Activated T-helper 1 cell treated with Interleukin-2 at 50 U/mL for 16 hours (primary cell): Measurements from ENCODE around the gene CADPS.

Experiments
- DNase-seq: peaks from one replicate; pipeline ENCODE4 v3.0.0-alpha.2; 2020; ENCODE audit warnings: low read depth

Gene CADPS

DNA sequence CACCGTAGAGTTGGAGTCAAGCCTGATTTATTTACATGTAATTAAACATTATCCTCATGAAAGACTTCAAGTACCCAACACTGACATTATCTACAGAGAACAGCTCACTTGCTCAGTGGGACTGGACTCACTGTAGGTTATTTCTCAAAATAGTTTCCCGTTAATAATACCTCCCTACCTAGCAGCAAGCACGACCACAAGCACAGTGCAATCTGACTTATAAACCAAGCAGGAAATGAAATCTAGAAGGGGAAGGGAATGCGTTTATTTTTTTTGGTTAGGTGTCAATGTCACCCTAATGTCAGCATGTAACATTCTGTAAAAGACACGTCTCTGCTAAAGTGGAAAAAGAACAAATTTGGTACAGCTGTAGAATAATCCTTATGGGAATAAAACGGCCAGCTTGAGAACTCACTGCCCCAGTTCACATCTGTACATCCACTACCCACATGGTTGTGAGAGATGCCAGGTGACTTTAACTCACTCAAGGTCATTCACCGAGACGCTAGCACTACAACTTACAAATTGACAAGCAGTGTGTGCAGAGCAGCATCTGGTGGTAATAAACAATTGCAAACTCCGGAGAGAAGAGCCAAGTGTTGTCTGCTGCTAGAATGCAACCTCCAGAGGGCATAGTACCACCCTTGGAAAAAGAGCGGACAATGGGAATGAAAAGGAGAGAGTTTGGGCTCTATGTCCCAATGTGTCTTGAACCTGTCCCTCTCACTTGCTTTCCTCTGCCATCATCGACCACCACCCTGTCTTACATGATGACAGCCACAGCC, 242.5 kb downstream of the CADPS start:
- DNase-seq, result no peak

DNA sequence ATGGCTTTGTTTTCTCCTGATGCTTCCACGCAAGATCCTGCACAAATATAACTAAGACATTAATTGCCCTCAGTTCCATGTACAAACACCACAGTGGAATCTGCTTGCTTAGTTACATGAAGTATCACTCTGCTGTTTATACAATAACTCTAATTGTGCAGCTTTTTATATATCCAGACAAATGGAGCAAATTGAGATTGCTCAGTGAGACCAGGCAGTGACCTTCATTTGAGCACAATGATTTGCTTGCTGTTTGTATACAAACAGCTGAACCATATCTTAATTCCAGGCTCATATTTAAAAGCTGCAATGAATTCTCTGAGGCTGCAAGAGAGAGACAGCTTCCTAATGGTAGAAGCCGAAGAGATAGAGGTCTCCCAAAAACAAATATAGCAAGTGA, 243.7 kb downstream of the CADPS start:
- DNase-seq, result no peak

DNA sequence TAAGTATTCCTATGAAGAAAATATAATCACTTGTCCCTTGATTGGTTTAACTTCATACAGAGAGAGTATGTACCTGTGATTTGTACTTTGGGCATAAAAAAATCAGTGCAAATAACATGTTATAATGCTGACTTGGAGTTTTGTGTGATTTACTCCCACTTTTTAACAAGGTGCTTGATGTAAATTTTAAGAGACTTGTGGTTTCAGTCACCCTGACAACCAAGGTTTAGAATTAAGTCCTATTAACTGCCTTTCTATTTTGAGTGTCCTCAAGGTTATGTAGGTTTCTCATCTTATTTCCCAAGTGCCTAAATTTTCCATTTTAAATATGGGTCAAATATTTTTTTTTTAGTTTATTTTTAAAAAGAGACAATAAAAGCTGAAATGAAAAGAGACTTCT, 244.6 kb downstream of the CADPS start:
- no peak for DNase-seq

DNA sequence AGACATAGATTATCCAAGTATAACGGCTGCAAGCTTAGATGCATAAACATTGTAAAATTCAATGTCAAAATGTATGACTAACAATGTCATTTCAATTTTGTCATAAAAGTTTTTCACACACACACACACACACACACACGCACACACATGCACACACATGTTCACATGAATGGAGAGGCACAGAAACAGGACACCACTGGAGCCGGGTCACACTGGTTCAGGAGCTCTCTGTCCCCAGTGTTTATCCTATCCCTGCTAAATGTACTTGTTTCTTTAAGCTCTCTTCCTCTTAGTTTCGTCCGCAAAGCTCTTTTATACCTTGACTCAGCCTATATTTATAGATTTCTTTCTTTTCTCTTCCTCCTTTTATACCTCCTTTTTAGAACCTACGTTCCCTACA, 249.9 kb downstream of the CADPS start:
- DNase-seq, result no peak

DNA sequence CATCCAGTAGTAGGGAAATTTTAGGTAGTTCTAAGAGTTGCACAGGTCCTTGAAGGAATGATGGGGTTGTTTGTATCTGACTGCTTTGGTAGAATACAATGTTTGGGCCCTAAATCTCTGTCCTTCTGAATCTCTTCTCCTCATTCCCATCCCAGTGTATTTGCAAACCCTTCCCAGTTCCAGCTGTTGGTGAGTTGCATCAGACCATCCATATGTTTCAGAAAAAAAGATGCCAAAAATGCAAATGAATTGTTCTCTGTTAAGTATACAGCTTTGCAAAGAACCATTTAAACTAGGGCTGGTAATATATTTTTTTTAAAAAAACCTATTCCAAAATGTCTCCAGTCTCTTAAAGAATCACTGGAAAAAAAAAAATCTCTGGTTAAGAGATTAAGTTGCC, 251.0 kb downstream of the CADPS start:
- DNase-seq, result no peak

DNA sequence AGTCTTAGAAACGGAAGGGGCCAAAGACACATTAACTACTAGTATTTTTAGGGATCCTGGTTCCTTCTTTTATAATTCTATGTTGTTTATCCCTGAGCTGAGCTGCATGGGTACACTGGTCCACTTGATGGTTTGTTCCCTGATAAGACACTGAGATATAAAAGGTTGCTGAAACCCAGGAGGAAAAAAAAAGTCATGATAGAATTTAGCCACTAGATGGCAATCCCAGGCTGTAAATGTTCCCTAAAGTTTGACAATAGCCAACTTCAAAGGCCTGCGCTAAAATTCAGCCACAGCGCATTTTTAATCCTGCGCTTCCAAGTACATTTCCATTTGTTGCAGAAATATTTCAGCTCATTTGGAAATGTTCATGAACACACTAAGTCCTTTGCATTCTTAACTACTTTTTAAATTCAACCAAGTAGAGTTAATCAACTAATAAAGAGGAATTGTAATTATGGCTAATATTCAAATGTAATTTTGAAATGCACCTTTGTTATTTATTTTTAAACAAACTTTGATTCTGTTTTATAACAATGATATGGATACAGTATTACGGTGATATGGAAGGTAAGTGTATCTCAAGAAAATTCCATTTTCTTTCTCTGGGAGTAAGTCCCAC, 252.6 kb downstream of the CADPS start:
- DNase-seq, result no peak

DNA sequence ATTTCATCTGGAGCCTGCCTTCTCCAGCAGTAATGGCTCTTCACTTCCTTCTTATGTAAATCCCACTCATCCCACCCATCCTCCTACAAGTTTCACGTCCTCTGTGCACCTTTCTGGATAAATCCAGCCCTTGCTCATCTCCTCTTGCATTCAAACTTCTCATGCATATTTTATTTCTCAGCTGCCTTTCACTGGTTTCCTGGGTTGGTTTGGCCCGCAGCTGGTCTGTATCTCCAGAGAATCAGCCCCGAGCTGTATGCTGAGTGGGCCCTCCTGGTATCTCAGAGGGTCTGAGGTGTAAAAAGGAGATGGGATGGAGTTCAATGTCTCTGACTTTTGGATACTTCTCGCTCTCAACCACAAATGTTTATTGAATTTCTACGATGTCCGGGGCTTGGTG, 253.3 kb downstream of the CADPS start:
- DNase-seq, result no peak

DNA sequence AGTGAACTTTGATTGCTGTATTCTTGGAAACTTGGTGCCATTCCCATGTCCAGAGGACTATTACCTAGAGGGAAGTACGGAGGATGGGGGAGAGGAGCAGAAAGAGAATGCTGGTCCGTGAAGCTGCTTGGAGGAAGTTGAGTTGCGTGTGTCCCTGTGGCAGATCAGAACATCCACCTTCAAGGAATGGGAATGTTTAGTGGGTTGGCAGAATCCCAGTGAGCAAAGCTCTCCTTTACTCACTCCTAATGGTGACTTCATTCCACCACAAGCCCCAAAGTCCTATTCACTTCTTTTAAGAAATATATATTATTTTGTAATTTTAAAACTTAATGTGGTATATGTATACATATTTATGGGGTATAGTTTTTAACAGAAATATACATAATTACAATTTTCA, 254.0 kb downstream of the CADPS start:
- DNase-seq, result no peak

DNA sequence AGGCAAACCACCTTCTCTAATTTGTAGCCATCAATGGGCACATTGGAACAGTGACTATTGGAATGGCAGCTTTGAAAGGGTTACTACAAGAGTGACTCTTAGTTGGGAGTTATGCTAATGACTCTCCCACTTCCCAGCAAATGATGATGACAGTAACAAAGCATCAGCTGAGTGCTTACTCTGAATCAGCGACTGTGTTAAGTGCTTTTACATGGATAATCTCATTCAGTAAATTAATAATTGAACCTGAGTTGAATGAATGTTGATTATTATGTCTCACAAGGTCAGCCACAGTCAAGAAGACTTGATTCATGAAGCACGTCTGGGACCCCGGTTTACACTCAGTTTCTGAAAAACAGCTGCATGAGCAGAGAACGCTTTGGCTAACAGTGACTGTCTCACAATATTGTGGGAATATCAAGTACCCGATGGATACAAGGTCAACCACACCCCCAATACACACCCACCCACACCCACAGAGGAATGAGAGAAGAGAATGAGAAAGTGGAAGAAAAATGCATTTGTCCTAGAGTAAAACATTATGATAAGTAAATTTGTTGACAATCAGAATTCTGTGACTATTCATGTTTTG, 259.9 kb downstream of the CADPS start:
- no peak for DNase-seq

DNA sequence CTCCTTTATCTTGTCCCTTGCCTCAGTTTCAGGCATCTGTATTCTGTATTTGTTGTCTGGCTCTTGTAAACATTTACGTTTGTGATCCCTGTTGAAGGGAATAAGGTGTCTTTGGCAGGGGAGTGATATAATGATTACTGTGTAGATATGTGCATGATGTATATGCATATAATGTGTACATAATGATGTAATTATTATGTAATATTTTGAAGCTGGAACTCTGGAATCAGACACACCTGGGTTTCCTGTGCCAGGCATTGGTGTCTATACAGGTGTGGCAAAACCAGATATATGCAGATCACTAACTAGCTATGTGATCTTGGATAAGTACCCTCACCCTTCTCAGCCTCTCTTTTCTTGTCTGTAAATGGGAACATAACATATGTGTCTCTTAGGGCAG, 260.7 kb downstream of the CADPS start:
- no peak for DNase-seq

DNA sequence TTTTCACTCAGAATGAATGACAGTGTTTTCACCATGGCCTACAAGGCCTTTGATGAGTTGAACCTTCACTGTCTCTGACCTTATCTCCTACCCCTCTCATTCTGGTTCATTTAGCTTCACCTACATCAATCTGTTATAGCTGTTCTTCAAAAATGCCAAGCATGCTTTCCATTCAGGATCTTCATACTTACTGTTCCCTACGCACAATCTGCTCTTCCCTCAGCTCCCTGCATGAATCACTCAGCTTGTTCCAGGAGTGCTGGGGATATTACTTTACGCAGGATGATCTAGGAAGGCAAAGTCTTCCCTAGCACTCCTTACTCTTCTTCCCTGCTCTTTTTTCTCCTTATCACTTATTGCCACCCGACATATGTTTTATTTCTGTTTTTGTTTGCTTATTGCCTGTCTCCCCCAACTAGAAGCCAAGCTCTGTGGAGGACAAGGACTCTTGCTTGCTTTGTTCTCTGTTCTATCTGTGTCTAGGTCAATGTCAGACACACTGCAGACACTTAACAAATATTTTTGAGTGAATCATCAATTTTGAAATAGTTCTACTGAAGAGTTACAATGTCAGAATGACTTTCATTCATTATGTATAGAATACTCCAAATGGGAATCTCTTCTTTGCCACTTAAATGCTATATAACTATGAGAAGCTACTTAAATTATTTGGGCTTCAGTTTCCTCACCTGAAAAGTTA, 263.5 kb downstream of the CADPS start:
- no peak for DNase-seq

DNA sequence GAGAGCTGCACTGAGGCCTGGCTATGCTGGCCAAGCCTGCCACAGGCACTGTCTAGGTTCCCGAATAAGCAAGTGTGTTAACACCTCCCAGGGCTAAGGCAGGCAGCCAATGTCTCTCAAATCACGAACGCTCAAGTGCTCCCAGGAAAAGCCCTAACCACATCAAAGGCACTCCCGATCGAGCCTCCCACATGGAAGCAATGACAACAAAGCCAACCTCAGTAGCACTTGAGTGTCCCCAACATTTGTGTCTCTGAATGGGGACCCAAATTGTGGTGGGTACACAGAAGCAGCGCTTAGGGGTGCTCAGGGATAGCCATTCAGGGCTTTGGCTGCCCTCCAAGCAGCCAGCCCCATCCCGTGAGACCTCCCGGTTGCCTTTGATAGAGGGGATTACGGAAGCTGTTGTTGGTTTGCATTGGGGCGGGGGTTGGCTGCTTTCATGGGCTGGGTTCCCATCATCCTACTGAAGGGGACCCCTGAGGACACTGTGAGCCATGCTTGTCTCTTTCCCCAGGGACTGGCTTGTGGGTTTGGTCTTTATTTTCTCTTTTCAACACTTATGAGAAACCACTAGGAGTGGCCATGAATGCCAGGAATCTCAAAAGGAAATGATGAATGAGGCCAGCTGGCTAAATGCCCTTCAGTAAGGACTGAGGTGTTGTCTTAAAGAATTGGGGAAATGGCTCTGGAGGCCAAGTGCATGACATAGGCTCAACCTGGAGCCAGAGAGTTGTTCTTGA, 267.8 kb downstream of the CADPS start:
- DNase-seq, result no peak

DNA sequence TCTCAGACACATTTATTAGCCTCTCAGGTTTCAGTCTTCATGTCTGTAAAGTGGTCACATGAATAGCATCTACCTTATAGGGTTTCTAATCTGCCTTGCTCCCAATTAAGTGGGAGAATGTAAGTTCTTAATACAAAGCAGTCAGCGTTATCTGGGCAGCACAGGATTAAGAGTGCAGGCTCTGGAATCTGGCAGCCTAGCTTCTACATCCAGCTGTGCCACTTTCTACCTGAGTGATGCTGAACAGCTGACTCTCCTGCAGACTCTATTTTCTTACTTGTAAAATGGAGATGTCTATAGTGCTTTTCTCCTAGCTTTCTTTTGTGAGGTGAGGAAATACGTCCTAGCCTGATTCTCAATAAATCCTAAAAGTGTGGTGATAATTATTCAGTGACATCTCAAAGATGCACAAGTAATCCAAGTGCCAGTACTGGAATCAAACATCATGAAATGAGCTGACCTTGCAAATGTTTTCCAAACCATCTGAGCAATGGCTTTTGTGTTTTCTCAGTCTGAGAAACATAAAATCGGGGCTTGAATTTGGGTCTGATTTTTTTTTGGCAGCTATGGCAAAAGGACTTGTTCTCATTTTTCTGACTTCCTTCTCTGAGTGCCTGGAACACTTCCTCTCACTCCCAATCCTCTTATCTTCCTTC, 269.7 kb downstream of the CADPS start:
- no peak for DNase-seq

DNA sequence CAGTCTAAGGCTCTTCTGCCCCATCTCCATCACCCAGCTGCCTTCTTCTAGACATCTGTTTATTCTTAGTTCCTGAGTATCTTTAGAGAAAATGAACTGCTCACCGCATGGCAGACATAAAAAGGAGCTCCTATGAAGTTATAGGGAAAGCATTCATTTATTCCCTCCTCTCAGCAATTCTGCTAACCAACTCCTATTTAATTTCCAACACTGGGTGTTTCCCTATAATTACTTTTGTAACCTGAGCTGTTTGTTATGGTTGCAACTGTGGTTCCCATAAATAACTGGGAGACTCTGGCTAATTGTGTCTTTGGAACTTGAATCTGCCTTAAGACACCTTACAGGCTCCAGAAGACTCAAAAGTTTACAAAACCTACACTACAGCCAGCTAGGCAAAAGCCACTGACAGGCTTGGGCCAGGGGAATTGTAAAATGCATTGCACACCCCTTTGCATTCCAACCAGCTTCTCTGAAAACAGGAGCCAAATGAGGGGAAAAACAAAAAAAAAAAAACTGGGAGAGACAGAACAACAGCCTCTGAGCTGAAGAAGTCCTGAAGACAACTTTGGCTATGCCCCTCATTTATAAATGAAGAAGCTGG, 270.4 kb downstream of the CADPS start:
- DNase-seq, result no peak

DNA sequence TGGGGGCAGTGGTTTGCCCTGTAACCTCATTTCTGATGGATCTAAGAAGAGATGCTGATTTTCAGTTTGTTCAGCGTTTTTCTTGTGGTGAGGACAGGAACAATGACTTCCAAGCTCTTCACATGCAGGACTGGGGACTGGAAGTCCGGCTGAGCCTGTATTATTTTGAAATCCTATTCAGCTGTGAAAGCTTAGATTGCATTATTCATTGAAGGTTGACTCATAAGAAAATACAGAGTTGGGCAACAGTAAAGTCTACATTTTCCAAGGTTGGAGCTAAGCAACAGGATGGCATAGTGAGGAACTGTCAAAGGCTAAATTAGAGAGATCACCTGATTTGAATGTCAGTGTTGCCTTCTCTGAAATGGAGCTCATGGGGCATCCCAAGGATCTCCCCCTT, 270.9 kb downstream of the CADPS start:
- DNase-seq, result no peak

DNA sequence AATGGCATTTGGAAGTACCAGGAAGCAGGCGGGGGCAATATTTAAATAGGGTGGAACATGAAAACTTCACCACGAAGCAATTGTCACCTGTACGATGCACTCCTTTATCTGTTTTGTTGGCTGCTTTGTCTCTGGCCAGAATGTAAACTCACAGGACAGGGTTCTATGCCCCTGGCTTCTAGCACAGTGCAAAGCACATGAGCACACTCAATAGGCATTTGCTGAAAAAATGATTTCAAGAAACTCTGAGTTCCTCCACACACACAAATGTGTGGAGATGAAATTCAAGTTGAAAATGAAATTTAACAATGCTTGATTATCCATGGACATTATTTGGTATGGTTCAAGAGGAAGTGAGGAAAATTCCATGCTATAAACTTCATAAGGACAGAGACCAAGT, 272.2 kb downstream of the CADPS start:
- no peak for DNase-seq

DNA sequence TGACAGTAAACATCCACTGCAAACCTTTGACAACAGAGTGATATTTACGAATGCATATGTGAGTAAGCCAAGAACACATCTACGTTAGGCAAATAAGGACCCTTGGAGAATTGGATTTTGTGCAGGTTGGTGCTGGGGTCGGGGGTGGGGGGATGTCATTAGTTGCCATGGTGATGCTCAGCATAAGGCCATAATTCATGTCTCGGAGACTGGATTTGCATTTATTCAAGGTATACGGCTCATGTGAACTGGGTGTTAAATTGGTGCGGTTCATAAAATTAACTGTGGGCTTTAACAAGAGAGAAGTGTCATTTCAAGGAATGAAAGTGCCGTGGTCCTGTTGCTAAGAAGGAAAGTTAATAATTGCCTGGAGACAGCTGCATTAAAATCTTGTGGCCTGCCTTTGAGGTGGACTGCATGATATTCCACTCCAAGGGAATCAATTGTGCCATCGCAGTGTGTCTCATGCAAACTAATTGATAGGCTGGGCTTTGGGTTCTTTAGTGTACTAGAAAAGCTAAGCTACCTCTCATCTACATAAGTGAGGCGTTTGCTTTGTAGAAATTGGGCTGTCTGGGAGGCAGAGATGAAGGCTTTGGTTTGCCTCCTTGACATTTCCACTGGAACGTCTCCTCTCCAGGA, 273.0 kb downstream of the CADPS start:
- no peak for DNase-seq

DNA sequence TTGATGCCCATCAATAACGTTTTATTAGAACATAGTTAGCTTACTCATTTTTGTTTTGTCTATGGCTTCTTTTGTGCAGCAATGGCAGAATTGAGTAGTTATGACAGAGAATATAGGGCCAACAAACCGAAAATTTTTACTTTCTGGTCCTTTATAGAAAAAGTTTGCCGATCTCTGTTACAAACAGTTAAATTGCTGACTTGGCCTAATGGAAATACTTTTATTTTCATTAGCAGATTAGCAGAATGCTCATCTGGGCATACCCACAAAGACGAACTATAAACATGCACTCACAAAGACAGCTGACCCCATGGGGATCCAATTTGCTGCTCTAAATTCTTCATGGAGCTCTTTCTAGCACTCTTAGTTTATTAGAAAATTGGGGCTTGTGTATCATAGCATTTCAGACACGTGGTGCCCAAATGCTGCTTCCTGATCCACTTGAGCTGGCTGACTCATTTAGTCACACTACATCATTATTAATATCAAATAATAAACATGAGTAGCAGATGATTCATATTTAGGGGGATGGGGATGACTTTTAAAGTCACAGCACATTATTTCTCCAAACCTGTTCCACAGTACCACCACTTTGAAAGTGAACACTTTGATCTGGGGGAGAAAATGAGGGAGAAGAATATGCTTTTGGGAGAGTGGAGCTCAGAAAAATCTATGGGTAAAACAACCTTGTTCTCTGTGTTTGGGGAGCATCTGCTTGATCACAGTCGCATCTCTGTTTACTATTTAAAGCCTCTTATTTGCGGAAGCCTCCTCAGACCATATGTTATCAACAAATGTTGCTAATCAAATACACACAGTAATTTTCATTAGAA, 273.8 kb downstream of the CADPS start:
- no peak for DNase-seq

DNA sequence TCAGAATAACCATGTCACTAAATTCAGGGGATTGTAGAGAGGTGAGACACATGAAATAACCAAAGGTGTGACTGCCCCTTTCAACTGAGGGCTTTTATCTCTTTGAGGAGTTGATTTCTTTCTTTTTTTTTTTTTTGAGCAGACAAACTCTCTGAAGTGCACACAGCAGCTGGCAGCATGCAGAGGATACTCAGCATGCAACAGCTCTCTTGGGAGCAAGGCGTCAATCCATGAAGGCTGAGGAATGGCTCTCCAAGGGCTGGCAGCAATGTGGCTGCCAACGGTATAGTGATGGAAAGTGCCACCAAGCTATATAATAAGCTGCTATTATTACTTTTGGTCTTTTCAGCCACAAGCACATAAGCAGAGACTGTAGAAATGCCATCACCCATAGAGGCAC, 275.2 kb downstream of the CADPS start:
- no peak for DNase-seq

DNA sequence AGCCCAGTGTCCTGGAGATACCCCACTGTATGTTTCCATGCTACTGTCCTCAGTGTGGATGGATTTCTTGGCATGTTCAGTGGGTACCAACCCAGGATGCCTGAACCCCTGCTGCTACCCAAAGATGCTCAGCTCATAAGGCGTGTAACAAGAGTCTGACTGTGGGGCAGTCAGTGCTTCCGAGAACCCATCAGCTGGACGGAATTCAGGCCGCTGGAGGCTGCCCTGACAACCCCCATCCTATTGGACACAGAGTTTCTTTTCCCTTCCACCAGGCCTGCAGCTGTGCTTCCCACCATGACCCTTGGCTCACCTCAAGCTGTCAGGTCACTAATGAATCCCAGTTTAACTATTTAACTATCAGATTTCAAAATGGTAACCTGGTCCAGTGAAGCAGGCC, 277.7 kb downstream of the CADPS start:
- DNase-seq, result no peak
